ENCODE measurements around the gene DRC1. TPM values are rescaled to one million over a fixed set of nuclear protein-coding genes. Genes with fewer than 3 reads are reported as not detected.

The DRC1 gene
- total RNA-seq, 1 donor: 0.36 TPM

DNA sequence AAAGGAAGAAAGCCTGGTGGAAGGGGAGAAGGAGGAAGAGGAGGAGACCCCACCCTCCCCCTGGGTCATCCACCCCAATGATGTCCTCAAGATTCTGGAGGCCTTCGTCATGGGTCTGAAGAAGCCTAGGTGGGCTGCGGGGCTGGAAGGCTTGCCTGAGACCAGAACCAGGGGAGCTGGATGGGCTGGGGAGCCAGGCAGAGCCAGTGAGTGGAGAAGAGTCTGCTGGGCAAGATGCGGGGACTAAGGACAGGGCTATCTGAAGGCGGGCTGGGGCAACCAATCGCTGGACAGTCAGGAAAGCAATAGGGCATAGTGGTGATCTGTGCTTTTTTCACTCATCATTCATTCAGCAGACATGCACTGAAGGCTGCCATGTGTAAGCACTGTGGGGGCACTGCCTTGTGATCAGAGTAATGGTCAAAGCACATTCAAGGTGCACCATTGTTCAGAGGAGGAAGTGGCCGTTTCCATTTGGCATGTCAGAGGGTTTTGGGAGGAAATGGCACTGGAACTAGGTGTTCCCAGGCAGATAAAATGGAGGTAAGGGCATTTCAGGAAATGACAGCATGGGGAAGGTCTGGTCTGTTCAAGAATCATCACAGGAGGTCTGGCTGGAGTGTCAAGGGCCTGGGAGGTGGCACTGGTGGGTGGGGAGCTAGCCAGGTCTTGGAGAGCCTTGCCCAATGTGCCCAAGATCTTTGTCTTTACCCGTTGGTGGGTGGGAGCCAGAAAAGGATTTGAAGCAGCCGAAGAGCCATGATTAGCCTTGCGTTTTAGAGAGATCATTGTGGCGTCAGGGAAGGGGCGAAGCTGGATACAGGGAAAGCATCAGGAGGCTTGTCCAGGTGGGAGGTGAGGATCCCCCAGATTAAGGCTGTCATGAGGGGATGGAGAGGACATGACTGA lies 52.0 kb downstream of the DRC1 start:
- H3K27me3 ChIP-seq (ENCODE audit: insufficient read depth, low read length): no peaks in the 10 kb centered on the region
- H3K79me2 ChIP-seq (ENCODE audit: insufficient read depth, low read length): no peaks in the 10 kb centered on the region
- H3K4me1 ChIP-seq (ENCODE audit: insufficient read depth, low read length): no peaks in the 10 kb centered on the region
- H3K4me3 ChIP-seq (ENCODE audit: insufficient read depth, low read length): no peak overlapping the region
- no peaks in the 10 kb centered on the region for H4K20me1 ChIP-seq (ENCODE audit: insufficient read depth, low read length)
- H3K36me3 ChIP-seq (ENCODE audit: insufficient read depth, low read length): no peaks in the 10 kb centered on the region
- H3K4me2 ChIP-seq (ENCODE audit: insufficient read depth, low read length): no peak overlapping the region
- no peak for DNase-seq (ENCODE audit: insufficient read length, low spot score, missing footprints)
- no peaks in the 10 kb centered on the region for H3K9me3 ChIP-seq (ENCODE audit: low read depth, low read length)
- TF ChIP-seq, protein P1, sequence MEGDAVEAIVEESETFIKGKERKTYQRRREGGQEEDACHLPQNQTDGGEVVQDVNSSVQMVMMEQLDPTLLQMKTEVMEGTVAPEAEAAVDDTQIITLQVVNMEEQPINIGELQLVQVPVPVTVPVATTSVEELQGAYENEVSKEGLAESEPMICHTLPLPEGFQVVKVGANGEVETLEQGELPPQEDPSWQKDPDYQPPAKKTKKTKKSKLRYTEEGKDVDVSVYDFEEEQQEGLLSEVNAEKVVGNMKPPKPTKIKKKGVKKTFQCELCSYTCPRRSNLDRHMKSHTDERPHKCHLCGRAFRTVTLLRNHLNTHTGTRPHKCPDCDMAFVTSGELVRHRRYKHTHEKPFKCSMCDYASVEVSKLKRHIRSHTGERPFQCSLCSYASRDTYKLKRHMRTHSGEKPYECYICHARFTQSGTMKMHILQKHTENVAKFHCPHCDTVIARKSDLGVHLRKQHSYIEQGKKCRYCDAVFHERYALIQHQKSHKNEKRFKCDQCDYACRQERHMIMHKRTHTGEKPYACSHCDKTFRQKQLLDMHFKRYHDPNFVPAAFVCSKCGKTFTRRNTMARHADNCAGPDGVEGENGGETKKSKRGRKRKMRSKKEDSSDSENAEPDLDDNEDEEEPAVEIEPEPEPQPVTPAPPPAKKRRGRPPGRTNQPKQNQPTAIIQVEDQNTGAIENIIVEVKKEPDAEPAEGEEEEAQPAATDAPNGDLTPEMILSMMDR (IDR thresholded peaks at IDR 0.05; ENCODE audit: extremely low read depth, low read depth, low read length): no peak
- no peak overlapping the region for H2AFZ ChIP-seq (ENCODE audit: low read length)
- H3K27ac ChIP-seq (ENCODE audit: low read depth, low read length): no peak overlapping the region

- Histone ChIP-seq H3K79me2 (ENCODE audit: insufficient read depth, low read length) (no peaks in the 10 kb centered on the region), H3K4me3 (ENCODE audit: insufficient read depth, low read length) (no peak overlapping the region), H3K27ac (ENCODE audit: low read depth, low read length) (no peak overlapping the region), H3K4me2 (ENCODE audit: insufficient read depth, low read length) (no peak overlapping the region), H4K20me1 (ENCODE audit: insufficient read depth, low read length) (no peaks in the 10 kb centered on the region), H2AFZ (ENCODE audit: low read length) (no peak overlapping the region), H3K4me1 (ENCODE audit: insufficient read depth, low read length) (no peaks in the 10 kb centered on the region), H3K9me3 (ENCODE audit: low read depth, low read length) (no peaks in the 10 kb centered on the region), H3K36me3 (ENCODE audit: insufficient read depth, low read length) (no peaks in the 10 kb centered on the region), H3K27me3 (ENCODE audit: insufficient read depth, low read length) (no peaks in the 10 kb centered on the region)
- DNase-seq (ENCODE audit: insufficient read length, low spot score, missing footprints): no peak
- TF ChIP-seq, protein P1 (IDR thresholded peaks at IDR 0.05; ENCODE audit: extremely low read depth, low read depth, low read length): no peak
Measured at GRCh38 chr2:26454561-26455001, 52.9 kb downstream of the DRC1 start.

- no peak overlapping the region for H2AFZ ChIP-seq (ENCODE audit: low read length)
- no peak overlapping the region for H3K27ac ChIP-seq (ENCODE audit: low read depth, low read length)
- TF ChIP-seq, protein P1 (IDR thresholded peaks at IDR 0.05; ENCODE audit: extremely low read depth, low read depth, low read length): no peak
- no peak for DNase-seq (ENCODE audit: insufficient read length, low spot score, missing footprints)
- no peak overlapping the region for H3K4me2 ChIP-seq (ENCODE audit: insufficient read depth, low read length)
- H3K4me3 ChIP-seq (ENCODE audit: insufficient read depth, low read length): no peak overlapping the region
- H3K27me3 ChIP-seq (ENCODE audit: insufficient read depth, low read length): no peaks in the 10 kb centered on the region
- H3K79me2 ChIP-seq (ENCODE audit: insufficient read depth, low read length): no peaks in the 10 kb centered on the region
- H3K9me3 ChIP-seq (ENCODE audit: low read depth, low read length): no peaks in the 10 kb centered on the region
- no peaks in the 10 kb centered on the region for H4K20me1 ChIP-seq (ENCODE audit: insufficient read depth, low read length)
- no peaks in the 10 kb centered on the region for H3K4me1 ChIP-seq (ENCODE audit: insufficient read depth, low read length)
- H3K36me3 ChIP-seq (ENCODE audit: insufficient read depth, low read length): no peaks in the 10 kb centered on the region
Measured at GRCh38 chr2:26455037-26455669, 53.4 kb downstream of the DRC1 start.
